GM21529 (cell line): Measurements from ENCODE around the gene OR2A2.
"Not testable (repeated sequence)": the region's sequence is repeated elsewhere in the genome, so short reads cannot be mapped to it uniquely, and the experiment has no call there.

Source experiments
- ATAC-seq: cut with Tn5 transposase; IDR thresholded peaks from one replicate; pipeline ENCODE4 v1.9.1; 2021; ENCODE audit not compliant: unreplicated experiment

Gene OR2A2, protein sequence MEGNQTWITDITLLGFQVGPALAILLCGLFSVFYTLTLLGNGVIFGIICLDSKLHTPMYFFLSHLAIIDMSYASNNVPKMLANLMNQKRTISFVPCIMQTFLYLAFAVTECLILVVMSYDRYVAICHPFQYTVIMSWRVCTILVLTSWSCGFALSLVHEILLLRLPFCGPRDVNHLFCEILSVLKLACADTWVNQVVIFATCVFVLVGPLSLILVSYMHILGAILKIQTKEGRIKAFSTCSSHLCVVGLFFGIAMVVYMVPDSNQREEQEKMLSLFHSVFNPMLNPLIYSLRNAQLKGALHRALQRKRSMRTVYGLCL

DNA sequence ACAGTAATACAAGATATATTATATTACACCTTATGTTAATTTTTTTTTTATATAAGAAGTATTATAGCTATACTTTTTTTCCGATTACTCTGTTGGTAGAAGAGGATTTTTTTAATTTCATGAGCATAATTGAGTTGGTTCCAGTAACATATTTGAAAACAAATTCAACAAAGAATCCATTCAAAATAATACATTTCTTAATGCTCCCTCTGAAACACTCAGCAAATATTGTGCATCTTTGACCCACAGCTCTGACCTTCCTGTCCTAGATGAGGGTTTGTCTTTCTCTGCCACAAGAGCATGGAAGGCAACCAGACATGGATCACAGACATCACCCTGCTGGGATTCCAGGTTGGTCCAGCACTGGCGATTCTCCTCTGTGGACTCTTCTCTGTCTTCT lies at the start of gene OR2A2:
Gene OR2A2 (plus strand): TSS at position 301 of the 400 bp plus-strand sequence. CDS start 0 bp downstream, at position 301.
- ATAC-seq, result no peak

DNA sequence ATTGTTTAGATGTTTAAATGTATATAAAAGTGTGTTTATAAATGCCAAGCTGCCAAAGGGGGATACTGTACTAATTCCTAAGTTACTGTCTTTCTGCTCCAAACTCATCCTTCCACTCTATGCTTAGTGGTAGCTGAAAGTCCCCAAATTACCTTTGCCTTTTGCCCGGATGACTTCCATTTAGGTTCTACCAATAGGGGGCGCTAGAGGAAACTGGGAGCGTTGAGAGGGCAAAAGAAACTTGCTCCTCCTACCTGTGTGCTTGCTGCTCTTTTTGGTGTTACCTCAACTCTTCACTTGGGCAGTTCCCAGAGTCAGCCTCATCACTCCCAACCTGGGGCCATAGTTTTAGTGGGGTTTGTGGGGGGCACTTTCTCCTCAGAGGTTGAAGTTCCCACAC lies 45.7 kb upstream of the OR2A2 start:
- ATAC-seq, result no peak

DNA sequence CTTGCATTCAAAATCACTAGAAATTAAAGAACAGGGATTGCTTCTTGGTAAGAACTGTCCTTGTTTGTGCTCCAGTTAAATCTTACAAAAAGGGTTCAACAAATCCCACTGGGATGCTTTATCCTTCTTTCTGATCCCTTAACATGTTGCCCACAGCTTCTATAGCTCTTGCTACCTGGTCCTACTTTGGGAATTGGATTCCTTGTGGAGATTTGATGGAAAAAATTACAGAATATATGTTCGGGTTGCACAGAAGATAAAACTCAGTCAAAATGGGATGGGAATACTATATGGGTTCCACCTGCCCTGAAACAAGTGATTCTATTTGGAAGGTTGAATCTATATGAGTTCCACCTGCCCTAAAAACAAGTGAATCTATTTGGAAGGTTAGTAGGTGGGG lies 39.9 kb upstream of the OR2A2 start, which contains the start of gene OR2A25:
Gene OR2A25 (plus strand): TSS at position 301 of the 400 bp plus-strand sequence. CDS start 4,409 bp downstream, outside the sequence.
- no peak for ATAC-seq

DNA sequence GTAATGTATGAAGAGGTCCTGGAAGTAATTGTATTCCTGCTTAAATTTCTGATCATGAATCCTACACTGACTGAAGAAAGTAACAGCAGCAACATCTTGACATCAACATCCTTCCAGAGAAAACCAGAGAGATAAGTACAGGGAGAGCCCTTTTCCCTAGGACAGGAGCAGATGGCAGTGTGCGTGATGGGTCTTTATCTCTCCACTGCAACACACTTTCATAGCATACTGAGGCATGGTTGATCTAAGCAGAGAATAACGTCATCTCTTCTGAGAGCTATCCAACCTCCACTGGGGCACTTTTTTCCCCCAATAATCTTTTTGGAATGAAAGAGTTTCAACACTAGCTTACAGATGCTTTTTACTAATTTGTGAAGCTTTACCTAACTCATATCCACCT lies 39.4 kb upstream of the OR2A2 start:
- ATAC-seq, result no peak

DNA sequence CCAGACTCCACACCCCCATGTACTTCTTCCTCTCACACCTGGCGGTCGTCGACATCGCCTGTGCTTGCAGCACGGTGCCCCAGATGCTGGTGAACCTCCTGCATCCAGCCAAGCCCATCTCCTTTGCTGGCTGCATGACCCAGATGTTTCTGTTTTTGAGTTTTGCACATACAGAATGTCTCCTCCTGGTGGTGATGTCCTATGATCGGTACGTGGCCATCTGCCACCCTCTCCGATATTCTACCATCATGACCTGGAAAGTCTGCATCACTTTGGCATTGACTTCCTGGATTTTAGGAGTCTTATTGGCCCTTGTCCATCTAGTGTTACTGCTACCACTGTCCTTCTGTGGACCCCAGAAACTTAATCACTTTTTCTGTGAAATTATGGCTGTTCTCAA lies 35.0 kb upstream of the OR2A2 start:
- no peak for ATAC-seq

DNA sequence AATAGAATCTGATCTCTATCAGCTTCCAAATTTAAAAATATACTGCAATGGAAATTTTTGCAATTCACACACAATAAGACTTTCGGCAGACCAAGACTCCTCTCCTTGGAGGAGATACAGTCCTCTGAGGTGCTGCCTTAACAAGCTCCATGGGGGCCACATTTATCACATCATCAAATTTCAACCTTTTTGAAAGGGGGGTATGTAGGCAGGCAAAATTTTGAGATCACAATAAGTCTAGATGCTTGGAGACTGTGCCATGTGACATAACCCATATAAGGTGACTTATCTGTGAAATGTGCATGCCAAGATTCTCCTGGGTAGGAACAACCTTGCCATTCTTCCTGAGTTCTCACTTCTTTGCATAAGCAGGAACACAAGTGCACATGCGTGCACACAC lies 23.4 kb upstream of the OR2A2 start, which contains the start of gene OR2A12:
Gene OR2A12 (plus strand): TSS at position 301 of the 400 bp plus-strand sequence. CDS start 8,830 bp downstream, outside the sequence.
- no peak for ATAC-seq

DNA sequence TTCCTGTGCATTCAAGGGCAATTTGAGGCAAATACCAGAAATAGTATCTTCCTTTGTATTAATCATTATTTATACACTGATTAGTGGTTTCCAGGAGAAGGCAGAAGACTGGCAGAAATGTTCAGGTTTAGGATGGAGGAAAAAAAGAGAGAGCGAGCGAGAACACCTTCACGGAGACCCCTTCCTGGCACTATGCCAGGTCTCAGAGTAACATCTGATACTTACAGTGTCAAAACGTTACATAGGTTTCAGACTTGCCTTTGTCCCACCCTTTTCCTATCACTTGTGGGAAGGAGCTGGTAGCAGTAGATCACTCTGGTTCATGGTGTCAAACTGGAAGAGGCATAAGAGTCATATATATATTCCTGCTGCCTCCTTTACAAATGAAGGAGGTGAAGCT lies 22.7 kb upstream of the OR2A2 start:
- no peak for ATAC-seq

DNA sequence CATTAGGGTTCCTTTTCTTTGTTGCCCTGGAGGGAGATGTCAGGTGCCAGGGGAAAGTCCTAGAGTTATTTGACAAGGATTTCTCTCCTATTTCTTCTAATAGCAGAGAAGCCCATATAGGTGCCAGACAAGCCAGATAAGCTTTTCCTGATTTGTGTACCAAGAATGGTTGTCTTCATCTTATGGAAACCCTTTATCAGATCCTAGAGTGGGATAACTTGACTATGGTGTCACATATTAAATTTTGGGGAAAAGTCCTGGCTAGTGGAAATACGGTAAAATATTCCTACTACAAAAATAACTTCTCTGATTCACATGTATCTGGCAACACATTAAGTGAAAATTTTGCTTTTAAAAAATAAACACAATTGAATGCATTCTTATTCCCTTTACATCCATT lies 22.2 kb upstream of the OR2A2 start:
- no peak for ATAC-seq

DNA sequence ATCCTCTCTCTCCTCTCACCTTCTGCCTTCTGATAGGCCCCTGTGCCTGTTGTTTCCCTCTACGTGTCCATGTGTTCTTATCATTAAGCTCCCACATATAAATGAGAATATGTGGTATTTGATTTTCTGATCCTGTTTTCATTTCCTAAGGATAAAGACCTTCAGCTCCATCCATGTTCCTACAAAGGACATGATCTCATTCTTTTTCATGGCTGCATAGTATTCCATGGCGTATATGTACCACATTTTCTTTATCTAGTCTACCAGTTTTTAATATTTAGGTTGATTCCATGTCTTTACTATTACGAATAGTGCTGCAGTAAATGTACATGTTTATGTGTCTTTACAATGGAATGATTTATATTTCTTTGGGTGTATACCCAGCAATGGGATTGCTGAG lies 18.7 kb upstream of the OR2A2 start:
- ATAC-seq, result no peak

DNA sequence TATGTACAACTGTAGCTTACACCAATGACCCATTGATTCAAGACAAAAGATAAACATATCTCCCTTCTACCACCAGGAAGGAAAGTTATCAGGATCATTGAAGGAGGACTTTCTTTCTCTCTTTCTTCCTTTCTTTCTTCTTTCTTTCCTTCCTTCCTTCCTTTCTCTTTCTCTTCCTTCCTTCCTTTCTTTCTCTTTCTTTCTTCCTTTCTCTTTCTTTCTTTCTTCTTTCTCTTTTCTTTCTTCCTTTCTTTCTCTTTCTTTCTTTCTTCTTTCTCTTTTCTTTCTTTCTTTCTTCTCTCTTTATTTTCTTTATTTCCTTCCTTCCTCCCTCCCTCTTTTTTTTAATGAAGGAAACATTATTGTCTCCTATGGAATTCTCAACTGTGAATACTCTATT lies 10.6 kb upstream of the OR2A2 start:
- ATAC-seq, result no peak

DNA sequence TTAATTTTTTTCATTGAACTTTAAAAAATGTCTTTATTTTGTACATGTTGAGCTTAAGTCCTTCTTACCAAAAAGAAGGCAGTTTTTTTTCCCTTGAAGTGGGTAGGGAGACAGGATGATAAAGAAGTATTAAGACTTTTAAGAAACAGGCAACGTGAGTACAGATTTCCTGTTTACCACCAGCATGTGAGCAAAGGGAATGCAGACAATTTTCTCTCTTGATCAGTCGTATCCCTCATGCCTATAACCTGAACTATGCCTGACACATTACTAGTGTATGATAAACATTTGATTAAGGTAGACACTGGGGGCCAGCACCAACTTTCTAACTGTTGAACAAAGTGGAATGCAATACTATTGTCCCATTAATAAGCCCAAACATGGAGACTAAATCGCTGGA lies 8.8 kb upstream of the OR2A2 start:
- ATAC-seq, result no peak

DNA sequence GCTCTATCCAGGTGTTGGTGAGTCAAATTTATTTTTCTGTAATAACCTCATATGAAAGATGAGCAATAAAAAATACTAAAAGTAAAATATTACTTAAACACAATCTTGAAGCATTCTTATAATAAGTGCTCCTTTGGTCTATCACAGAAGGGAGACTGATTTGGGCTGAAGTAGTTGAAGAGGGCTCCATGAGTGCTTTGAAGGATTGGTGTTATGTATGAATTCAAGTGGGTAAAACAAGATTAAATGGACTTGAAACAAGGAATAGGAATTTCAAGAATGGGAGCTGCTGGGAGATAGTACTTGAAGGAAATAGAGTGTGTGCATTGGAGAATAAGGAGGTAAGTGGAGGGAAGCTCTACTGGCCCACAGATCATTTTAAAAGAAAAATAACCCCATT lies 7.3 kb upstream of the OR2A2 start:
- no peak for ATAC-seq

DNA sequence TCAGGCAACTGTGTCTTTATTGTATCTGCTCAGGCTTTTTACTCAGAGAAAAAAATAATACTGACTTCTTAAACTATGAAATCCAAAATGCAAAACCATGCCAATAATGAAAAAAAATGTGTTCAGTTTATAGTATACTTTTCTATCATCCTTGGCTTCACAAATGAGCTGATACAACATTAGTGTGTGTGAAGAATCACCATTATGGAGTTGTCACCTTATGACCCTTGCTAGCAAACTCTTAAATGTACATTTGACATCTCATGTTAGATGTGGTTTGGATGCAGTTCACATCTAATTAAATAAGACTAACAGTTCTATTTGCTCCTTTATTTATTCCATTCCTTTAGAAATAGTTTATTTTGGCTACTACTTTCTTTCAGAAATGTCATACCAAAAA lies 4.2 kb upstream of the OR2A2 start:
- ATAC-seq, result no peak

DNA sequence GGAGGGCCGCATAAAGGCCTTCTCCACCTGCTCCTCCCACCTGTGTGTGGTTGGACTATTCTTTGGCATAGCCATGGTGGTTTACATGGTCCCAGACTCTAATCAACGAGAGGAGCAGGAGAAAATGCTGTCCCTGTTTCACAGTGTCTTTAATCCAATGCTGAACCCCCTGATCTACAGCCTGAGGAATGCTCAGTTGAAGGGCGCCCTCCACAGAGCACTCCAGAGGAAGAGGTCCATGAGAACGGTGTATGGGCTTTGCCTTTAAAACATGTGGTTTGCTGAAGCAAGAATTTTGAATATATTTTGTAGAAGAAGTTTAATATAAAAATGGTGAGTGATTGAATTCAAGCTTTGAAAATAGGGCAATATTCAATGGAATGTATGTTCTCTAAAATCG lies 889 bp downstream of the OR2A2 start:
- ATAC-seq, result no peak

DNA sequence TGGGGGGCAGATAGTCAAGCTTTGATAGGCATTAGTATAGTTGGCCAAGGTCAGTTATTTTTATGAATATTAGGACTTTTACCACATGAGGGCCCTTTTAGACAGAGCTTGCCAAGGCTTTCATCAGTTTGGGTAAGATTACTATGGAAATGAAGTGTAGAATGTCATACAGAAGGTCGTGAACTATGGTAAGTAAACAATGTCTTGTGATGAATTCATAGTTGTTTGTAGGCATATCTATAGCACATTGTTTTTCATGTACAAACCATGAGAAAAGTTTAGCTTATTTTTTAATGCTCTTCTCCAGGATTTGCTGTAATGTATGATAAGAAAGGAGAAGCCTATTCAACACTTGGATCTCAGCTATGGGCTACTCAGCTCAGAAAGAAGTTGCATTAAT lies 4.3 kb downstream of the OR2A2 start:
- no peak for ATAC-seq

DNA sequence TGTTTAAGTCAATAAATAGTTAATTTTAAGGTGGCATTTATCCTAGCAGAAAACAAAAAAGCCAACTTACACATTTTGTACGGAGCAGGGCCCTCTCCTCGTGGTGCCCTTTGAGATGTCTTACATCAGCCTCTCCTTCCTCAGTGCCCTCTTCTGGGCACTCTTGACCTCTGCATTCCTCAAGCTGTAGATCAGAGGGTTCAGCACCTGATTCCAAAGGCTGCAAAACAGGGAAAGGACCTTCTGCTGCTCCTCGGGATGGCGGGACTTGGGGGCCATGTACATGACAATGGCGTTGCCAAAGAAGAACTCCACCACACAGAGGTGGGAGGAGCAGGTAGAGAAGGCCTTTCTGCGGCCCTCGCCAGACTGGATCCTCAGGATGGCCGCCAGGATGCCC lies 9.0 kb downstream of the OR2A2 start:
- no peak for ATAC-seq

DNA sequence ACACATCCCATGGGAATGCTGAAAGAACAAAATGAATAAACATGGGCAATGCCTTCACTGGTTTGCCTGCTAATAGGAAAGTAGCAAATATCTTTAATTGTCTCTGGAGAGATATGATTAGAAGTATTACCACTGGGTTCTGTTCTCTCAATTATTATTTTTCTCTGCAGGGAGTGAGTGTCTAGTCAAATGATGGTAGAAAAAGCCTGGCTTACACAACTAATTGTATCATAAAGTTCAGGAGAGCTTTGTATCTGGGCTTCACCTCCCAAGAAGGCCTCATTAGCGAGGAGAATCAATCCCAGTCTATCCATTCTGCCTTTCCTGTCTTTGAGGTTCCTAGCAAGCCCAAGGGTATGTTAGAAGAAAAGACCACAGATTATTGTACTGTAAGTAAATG lies 13.5 kb downstream of the OR2A2 start, which contains the start of gene OR2A14:
Gene OR2A14 (plus strand): TSS at position 301 of the 400 bp plus-strand sequence. CDS start 5,937 bp downstream, outside the sequence.
- ATAC-seq, result no peak

DNA sequence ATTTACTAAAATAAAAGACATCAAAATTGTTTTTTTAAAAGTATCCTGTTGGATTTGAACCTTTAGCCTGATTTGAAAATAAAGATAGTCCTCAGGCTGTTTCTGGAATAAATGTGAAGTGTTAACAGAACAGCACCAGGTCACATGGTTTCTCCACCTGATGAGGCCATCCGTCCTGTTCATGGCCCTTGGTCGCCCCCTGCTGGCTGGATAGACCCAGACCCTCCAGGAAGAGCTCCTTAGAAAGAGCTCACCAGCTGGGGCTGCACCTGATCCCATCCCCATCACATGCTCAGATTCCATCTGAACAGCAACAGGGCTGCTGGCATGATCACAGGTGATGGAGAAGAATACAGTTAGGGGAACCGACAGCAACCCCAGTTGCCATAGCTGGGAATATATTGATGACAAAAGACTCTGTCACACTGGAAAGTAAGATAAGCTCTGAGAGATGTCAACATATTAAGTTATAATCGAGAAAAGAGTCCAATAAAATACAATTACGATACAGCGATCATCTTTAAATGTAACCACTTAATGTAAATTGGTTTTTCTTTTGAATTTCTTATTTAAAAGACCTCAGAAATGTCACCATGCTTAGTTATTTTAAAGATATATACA lies 18.4 kb downstream of the OR2A2 start:
- peak; percentile 100 for ATAC-seq

DNA sequence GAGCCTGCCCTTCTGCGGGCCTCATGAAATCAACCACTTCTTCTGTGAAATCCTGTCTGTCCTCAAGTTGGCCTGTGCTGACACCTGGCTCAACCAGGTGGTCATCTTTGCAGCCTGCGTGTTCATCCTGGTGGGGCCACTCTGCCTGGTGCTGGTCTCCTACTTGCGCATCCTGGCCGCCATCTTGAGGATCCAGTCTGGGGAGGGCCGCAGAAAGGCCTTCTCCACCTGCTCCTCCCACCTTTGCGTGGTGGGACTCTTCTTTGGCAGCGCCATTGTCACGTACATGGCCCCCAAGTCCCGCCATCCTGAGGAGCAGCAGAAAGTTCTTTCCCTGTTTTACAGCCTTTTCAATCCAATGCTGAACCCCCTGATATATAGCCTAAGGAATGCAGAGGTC lies 20.2 kb downstream of the OR2A2 start:
- not testable (repeated sequence) for ATAC-seq

DNA sequence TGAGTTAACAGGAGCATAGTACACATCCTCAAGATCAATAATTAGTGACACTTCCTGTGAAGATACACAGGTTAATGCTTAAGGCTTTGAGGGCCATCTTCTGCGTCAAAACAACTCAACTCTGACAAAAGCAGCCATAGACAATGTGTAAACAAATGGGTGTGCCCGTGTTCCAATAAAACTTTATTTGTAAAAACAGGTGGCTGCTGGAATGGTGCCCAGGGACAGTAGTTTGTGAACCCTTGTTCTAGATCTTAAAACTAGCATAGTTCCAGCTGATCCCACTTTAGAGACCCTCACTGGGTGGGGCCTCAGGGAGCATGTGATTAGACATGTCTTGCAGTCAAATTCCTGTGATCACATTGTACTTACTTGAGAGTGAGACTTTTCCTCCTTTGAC lies 21.3 kb downstream of the OR2A2 start:
- no peak for ATAC-seq

DNA sequence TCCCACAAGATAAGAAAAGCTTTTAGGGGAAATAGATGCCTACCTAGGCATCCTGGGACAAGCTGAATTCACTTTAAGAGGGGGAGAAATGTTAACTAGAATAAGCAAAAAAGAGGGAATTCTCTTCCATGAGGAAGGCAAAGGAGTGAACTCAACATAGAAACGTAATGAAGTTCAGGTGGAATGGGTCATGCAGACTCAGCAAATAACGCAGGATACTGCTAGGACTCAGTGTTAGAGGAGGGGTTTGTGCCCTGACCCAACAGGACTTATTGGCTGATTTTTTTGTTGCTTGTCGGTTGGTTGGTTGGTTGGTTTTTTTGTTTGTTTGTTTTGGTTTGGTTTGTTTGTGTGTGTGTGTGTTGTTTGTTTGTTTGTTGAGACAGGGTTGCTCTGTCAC lies 22.9 kb downstream of the OR2A2 start:
- ATAC-seq, result no peak

DNA sequence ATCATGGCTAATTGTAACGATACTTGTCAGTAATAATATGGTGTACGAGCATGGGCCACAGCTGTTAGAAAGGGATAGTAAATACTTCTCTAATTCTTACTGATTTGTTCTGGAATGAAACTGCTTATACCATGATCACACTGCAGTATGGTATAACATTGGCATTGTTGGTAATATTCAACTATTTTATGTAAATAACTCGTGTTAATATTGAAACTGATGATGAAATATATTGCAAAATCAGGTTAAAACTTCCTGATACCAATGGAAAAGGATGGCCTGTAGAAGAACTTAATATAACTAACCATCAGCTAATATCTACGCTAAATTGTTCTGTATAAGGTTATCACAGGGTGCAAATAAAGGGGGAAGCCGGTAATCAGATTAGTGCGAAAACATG lies 23.9 kb downstream of the OR2A2 start:
- no peak for ATAC-seq
